Amniotic epithelial cell (primary cell): Measurements from ENCODE around the gene RAD9A.

Experiments used
- DNase-seq: peaks from one replicate; pipeline ENCODE4 v3.0.0-alpha.2; 2010; ENCODE audit warnings: low read depth

Gene RAD9A

GRCh38 chr11:67375320-67376055, 16.3 kb upstream of the RAD9A start:
- DNase-seq = no peak

- no peak for DNase-seq
Measured at GRCh38 chr11:67376063-67376820, 15.5 kb upstream of the RAD9A start.

- no peak for DNase-seq
Measured at GRCh38 chr11:67376873-67377808, 14.6 kb upstream of the RAD9A start.

GRCh38 chr11:67378544-67378943, 13.2 kb upstream of the RAD9A start:
- DNase-seq = no peak

GRCh38 chr11:67379061-67380058, 12.4 kb upstream of the RAD9A start:
- peak; percentile 75 for DNase-seq

- no peak for DNase-seq
Measured at GRCh38 chr11:67381244-67381972, 10.4 kb upstream of the RAD9A start.

- DNase-seq = peak; percentile 59
Measured at GRCh38 chr11:67382276-67383136, 9.3 kb upstream of the RAD9A start.

GRCh38 chr11:67384851-67385366, 6.9 kb upstream of the RAD9A start:
- peak; percentile 63 for DNase-seq

GRCh38 chr11:67387069-67387468, 4.7 kb upstream of the RAD9A start:
- DNase-seq = no peak

GRCh38 chr11:67387518-67387917, 4.3 kb upstream of the RAD9A start:
- DNase-seq = no peak

- no peak for DNase-seq
Measured at GRCh38 chr11:67389477-67389876, 2.3 kb upstream of the RAD9A start.

- DNase-seq = no peak
Measured at GRCh38 chr11:67390947-67391303, 861 bp upstream of the RAD9A start.

- DNase-seq = no peak
Measured at GRCh38 chr11:67392183-67392715, 463 bp downstream of the RAD9A start.

- no peak for DNase-seq
Measured at GRCh38 chr11:67393437-67393836, 1.7 kb downstream of the RAD9A start.

- DNase-seq = no peak
Measured at GRCh38 chr11:67393990-67394389, 2.2 kb downstream of the RAD9A start.

- DNase-seq = no peak
Measured at GRCh38 chr11:67395555-67396258, 3.9 kb downstream of the RAD9A start.

GRCh38 chr11:67396259-67396581, 4.4 kb downstream of the RAD9A start:
- DNase-seq = no peak

GRCh38 chr11:67396587-67397389, 5.0 kb downstream of the RAD9A start:
- no peak for DNase-seq
